NCI-H146 treated with DMSO at 0.1 percent for 48 hours (cell line): Measurements from ENCODE around the gene WDFY4.

Experiments used
- DNase-seq: peaks from one replicate; lab custom pipeline; 2025; ENCODE audit not compliant: unreplicated experiment; lab: John Stamatoyannopoulos, UW

The WDFY4 gene

DNA sequence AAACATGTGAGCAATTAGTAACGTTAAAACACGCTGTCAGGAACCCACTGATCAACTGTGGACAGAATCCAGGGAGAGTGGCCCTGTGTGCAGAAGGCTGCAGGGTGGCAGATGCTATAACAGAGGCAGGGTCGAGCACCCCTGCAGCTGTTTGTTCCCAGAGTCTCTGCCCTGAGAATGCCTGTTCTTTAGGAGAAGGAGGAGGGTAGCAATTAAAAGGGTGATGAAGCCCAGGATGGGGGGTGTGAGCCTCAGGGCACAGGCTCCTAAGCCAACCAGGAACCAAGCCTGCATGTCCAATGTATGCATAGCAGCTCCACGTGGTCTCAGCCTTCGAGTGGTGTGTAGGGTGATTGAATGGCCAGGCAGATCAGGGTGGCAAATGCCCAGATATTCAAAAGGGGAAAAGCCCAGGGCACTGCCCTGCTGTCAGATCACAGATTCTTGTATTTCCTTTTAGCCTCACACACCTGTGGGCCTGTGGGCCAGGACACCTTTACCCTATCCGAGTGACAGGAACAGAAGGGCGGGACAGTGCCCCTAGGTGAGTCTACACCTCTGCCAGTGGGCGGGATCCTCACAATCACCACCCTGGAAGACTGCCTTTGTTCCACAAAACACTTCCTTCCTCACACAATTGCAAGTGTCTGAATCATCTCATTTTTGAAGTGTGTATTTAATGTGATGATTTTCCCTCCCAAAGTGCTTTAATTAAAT lies 7.3 kb downstream of the WDFY4 start:
- no peak for DNase-seq

GRCh38 chr10:48692748-48693147 lies 8.1 kb downstream of the WDFY4 start:
- DNase-seq: no peak

GRCh38 chr10:48693206-48693605 lies 8.5 kb downstream of the WDFY4 start:
- DNase-seq: no peak

DNA sequence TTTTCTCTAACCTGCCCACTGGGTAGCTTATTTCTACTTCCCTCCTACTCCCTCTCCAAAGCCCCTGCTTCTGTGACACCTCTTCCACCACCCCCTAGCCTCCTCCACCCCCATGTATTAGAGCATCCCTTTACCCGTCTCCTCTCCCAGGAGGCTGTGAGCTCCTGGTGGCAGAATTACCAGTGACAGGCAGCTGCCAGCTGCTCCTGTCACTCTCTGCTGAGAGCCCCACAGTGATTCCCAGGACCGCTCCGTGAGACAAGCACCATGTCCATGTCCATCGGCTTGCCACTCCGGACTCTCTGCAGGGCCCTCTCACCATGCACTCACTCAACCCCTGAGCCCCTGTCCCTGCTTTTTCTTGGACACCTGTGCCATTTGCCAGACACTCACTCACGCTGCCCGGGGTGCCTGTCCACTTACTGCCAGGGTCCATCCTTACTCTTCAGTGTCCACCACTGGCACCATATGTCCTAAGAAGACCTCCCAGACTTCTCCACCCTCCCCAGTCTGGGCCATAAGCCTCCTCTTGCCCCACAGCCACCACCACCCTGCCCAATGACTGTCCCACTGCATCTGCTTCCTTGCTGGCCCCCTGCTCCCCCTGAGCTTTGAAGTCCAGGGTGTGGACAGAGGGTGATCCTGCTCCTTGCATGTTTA lies 9.8 kb downstream of the WDFY4 start:
- DNase-seq: no peak

GRCh38 chr10:48695636-48696534 lies 11.2 kb downstream of the WDFY4 start:
- DNase-seq: no peak

- DNase-seq: no peak
These were observed 11.8 kb downstream of the WDFY4 start for GRCh38 chr10:48696535-48696873.

DNA sequence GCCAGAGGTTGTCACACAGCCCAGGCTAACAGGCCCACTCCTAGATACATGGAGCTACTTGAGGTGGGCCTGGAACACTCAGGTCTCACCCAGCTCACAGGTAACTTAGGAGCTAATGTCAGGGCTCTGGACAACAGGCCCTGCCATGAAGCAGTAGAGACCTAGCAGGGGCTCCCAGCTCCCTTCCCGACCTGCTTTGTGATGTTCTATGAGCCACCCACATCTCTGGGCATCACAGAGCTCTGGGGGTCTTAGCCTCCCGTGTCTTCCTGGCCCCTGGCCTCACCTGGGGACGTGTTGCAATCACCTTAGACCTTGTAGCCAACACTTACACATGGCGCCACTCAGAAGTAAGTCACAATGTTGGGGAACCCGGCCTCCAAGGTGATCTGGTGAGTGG lies 12.4 kb downstream of the WDFY4 start:
- no peak for DNase-seq

DNA sequence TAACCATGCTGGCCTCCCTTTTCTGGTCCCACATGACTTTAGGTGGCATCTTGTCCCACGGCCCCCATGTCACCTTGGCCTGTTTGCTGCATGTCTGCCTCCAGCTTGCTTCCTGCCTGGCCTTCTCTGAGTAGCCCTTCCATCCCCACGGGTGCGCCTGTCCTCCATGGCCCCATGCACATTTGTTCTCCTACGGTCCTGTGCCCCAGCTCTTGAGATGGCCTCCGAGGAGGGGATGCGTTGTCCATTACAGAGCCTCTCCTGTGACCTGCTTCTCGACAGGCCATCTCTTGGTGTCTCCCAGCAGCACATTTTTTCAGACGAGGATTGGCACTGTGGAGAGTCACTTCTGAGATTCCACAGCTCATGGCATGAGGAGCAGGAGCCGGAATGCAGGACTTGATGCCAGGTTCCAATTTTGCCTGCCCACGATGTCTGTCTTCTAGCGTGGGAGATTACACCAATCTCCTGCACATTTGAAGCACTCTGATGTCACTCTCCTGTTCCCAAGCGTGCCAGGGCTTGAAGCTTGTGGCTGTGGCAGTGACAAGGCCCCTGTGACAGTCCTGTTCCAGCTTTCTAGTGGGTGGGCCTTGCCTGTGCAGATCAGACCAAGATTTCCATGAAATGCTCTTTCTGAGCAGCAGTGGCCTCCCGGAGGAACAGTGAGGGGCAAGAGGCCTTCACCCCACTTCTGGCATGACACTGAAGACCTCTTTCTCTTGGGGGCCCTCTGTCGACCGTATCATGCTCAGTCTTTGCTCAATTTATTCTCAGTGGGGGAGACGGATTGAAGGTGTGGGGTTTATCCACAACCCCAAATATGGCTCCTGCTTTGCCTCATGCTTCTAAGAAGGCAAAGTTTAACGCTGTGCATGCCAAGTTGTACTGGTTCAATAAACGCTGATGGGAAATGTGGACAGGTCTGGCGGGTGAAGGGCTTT lies 13.4 kb downstream of the WDFY4 start:
- DNase-seq: no peak

DNA sequence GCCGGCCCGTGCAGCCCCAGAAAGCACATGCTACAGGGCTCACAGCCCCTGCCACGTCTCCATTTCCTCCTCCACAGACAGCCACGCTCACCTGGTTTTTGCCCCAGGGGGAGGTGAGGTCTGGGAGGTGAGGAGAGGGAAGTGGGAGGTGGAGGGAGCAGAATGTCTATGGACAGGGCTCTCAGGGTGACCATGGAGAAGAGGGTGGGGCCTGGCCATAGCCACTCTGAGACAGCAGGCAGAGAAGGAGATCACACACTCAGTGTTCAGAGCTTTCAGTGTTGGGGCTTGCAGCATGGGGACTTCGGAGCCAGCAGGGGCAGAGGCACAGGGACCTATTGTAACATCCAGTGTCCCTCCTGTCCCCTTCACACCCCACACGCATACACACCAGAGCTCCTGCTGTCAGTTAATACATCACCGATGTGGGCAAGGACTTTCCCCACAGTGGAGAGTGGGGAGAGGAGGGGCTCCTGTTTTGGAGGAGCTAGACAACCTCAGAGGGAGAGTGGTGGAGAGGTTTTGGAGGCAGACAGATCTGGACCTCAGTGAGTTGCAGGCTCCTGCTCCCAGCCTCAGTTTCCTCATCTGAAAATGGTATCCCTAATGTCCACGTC lies 14.4 kb downstream of the WDFY4 start:
- no peak for DNase-seq

DNA sequence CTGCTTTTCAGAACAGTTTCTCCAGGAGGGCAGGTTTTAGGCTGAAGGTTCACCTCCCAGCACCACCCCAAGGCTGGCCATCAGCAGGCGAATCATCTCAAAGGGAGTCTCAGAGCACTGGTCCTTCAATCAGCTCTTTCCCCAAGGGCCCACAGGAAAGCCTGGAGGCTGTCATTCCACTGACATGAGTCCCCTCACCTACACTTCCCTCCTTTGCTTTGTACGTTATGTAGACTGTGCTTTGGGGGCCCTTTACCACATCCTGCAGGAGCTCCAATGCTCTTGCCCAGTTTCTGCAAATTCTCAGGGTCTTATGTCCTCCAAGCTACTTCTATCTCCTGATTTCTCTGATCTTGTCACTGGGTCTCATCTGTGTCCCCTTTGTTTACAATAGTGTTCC lies 15.4 kb downstream of the WDFY4 start:
- no peak for DNase-seq

DNA sequence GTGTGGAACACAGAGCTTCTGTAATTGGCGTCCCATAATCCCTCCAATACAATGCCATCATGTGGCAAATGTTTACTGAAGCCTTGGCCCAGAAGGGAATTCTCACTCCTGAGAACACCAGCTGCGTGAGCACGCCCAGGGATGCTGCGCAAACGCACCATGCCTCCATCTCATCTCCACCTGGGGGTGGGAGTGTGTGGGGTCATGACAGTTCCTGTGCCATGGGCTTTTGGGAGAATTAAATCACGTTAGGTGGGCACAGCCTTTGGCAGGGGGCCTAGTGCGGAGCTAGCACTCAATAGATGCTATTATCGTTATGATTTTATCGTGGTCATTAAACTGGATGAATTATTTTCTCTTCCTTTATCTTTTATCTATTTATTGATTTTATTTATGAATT lies 15.8 kb downstream of the WDFY4 start:
- peak; percentile 64 for DNase-seq

- DNase-seq: no peak
These were observed 16.6 kb downstream of the WDFY4 start for GRCh38 chr10:48701139-48701901.

- DNase-seq: no peak
These were observed 17.3 kb downstream of the WDFY4 start for GRCh38 chr10:48701941-48702340.

DNA sequence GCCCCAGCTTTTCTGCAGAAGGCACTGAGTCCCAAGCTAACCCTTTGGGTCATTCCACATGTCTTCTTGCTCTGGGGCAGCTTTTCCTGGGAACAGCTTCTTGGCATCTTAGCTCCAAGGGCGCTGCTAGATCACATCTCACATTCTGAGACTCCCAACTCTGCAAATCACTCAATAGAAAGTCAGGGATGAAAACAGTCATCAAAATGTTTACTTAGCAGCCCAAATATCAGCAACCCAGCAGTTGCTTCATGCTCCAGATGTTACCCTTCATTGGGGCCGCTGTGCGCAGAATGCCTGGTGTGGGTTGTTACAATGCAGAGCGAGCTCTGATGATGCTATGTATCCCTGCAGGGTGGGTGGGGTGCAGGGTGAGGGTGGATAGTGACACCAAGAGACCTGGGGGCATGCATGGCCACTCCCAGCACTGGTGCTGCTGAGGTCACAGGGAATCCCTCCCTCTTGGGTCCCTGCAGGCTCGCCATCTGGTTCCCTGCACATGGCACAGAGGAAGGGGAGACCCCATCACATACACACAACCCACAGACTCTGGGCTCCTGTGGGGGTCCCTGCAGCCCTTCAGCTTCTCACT lies 19.0 kb downstream of the WDFY4 start:
- no peak for DNase-seq

- no peak for DNase-seq
These were observed 19.5 kb downstream of the WDFY4 start for GRCh38 chr10:48704156-48704555.

DNA sequence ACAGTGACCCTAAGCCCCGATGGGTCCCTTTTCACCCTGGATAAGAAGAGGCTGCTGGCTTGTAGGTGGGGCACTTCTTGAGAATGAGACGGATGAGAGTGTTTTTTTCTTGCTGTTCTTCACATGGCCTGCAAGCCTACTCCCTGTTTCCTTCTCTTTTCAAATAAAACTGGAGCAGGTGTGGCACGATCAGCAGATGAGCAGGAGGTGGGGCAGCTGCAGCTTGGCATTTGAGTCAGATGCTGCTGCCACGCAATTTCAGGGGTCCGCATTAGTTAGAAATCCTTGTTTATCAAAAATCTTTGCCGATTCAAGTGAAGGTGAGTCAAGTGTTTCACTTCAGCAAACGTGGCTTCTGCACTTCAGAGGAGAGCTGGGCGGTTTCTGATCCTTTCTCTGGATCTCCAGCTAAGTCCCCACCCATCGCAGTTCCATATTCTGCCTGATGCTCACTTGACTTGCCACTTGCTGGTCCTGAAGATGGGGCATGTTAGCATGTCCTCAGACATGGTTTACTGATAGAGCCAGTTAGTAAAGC lies 20.8 kb downstream of the WDFY4 start:
- DNase-seq: peak; percentile 34

DNA sequence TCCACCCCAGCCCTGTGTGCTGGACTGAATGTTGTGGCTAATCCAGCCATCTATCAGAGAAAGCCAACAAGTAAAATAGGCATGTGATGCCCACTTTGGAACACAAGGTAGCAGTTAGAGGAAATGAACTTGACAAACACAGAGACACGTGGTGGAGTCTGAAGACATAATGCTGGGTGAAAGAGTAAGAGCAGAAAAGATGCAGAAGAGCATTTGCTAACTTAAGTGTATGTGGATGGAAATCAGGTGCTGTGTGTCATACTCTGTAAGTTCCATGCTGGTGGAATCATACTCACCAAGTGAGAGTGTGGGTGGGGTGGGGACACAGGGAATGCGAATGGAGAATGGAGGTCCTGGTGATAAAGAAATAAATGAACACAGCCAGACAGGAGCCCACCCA lies 22.8 kb downstream of the WDFY4 start:
- DNase-seq: no peak

GRCh38 chr10:48708144-48708543 lies 23.5 kb downstream of the WDFY4 start:
- no peak for DNase-seq

GRCh38 chr10:48710647-48711275 lies 26.1 kb downstream of the WDFY4 start:
- no peak for DNase-seq
